Activated CD4-positive, alpha-beta T cell treated with anti-CD3 and anti-CD28 coated beads, Interleukin-2, amount 10 ng/mL, durations not matched to agents 24 days and 14 days (primary cell): ENCODE measurements around the gene NAT10. TPM values are rescaled to one million over a fixed set of nuclear protein-coding genes. Genes with fewer than 3 reads are reported as not detected.
"Not testable (repeated sequence)": the region's sequence is repeated elsewhere in the genome, so short reads cannot be mapped to it uniquely, and the experiment has no call there.

Source experiments
- DNase-seq: peaks from one replicate; pipeline ENCODE4 v3.0.0; 2022
- H3K27ac Mint-ChIP-seq: one replicate; pipeline ENCODE4 v1.8.0; 2022; ENCODE audit warnings: mild to moderate bottlenecking, mixed read lengths
- H3K27me3 Mint-ChIP-seq: one replicate; pipeline ENCODE4 v1.8.0; 2022; ENCODE audit warnings: mixed read lengths
- H3K36me3 Mint-ChIP-seq: one replicate; pipeline ENCODE4 v1.8.0; 2022; ENCODE audit warnings: low read depth, mild to moderate bottlenecking, mixed read lengths
- H3K4me1 Mint-ChIP-seq: one replicate; pipeline ENCODE4 v1.8.0; 2021; ENCODE audit warnings: mixed read lengths
- H3K4me3 Mint-ChIP-seq: one replicate; pipeline ENCODE4 v1.8.0; 2022; ENCODE audit warnings: mild to moderate bottlenecking, moderate library complexity, mixed read lengths
- H3K9me3 Mint-ChIP-seq: one replicate; pipeline ENCODE4 v1.8.0; 2021; ENCODE audit warnings: mixed read lengths
- intact Hi-C: fragments of 100-400 bp; cut with micrococcal nuclease; formaldehyde crosslinking; loops from one replicate; pipeline ENCODE4 v1.15.1; 2023
- total RNA-seq: library from RNA; stranded (reverse); gene quantifications from 2 replicates; pipeline ENCODE4 v1.2.3, GENCODE V29; 2022

Gene NAT10
- total RNA-seq, 1 donor from 2014 or later = 169 TPM

GRCh38 chr11:34080609-34081008 is 24.8 kb upstream of the NAT10 start:
- Mint-ChIP-seq H3K4me3 (no peak overlapping the region), H3K36me3 (peaks cover 72% of the 10 kb centered on the region), H3K27me3 (no peaks in the 10 kb centered on the region), H3K27ac (peak overlapping the region; percentile 65), H3K4me1 (peaks cover 12% of the 10 kb centered on the region), H3K9me3 (no peaks in the 10 kb centered on the region)
- intact Hi-C loops = no loop called here
- no peak for DNase-seq

DNA sequence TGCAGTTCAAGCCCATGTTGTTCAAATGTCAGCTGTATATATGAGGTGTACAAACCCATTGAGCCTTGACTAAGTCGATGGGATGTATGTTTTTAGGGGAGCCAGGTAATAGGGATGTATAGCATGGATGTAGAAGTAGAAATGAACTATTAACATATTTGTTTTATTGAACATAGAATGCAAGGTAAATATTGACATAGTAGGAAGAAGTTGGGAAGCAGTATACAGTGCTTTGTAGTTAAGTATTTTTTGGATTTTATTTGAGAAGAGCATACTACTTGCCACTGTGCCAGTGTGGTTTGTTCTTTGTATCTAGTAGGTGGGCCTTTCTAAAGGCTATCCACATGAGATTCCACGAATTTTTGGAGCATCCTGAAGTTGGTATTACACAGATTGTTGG is 20.8 kb upstream of the NAT10 start:
- H3K9me3 Mint-ChIP-seq = no peaks in the 10 kb centered on the region
- peaks cover 14% of the 10 kb centered on the region for H3K4me1 Mint-ChIP-seq
- no peak overlapping the region for H3K27ac Mint-ChIP-seq
- H3K36me3 Mint-ChIP-seq = peaks cover 69% of the 10 kb centered on the region
- no peak overlapping the region for H3K4me3 Mint-ChIP-seq
- H3K27me3 Mint-ChIP-seq = no peaks in the 10 kb centered on the region
- DNase-seq = no peak
- intact Hi-C loops = no loop called here

- peaks cover 12% of the 10 kb centered on the region for H3K4me1 Mint-ChIP-seq
- DNase-seq = no peak
- intact Hi-C loops = no loop called here
- H3K36me3 Mint-ChIP-seq = peaks cover 70% of the 10 kb centered on the region
- H3K27me3 Mint-ChIP-seq = no peaks in the 10 kb centered on the region
- no peak overlapping the region for H3K4me3 Mint-ChIP-seq
- H3K27ac Mint-ChIP-seq = no peak overlapping the region
- no peaks in the 10 kb centered on the region for H3K9me3 Mint-ChIP-seq
These were observed 18.7 kb upstream of the NAT10 start for GRCh38 chr11:34086554-34087283.

DNA sequence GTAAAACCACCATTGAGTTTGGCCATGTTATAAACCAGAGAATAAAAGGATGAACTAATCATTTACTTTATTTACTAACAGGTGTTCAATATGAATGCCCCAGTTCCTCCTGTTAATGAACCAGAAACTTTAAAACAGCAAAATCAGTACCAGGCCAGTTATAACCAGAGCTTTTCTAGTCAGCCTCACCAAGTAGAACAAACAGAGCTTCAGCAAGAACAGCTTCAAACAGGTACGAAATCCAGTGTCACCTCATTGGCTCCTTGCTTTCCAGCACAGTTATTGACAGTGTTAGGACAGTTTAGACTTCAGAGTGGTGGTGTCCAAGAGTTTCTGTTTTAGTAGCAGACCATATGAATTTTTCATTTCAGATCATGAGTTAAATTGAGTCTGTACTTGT is 13.6 kb upstream of the NAT10 start:
- H3K36me3 Mint-ChIP-seq = peaks cover 68% of the 10 kb centered on the region
- intact Hi-C loops = no loop called here
- H3K4me1 Mint-ChIP-seq = peaks cover 6% of the 10 kb centered on the region

DNA sequence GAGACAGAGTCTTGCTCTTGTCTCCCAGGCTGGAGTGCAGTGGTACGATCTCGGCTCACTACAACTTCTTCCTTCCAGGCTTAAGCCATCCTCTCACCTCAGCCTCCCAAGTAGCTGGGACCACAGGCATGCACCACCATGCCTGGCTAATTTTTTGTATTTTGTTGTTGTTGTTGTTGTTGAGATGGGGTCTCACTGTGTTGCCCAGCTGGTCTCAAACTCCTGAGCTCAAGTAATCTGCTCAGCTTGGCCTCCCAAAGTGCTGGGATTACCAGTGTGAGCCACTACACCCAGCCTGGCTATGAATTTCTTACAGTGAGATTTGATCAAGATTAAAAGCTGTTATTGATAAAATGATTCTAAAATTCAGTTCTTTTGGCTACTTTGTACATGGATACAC is 10.5 kb upstream of the NAT10 start:
- H3K27me3 Mint-ChIP-seq, H3K4me3 Mint-ChIP-seq, H3K4me1 Mint-ChIP-seq, H3K9me3 Mint-ChIP-seq, DNase-seq, intact Hi-C loops, H3K27ac Mint-ChIP-seq: not testable (repeated sequence)
- peaks cover 74% of the 10 kb centered on the region for H3K36me3 Mint-ChIP-seq

More for the DNA sequence above, 13.6 kb upstream of the NAT10 start:
- no peak for DNase-seq
- Mint-ChIP-seq H3K27ac (no peak overlapping the region), H3K9me3 (no peaks in the 10 kb centered on the region), H3K4me3 (no peak overlapping the region), H3K27me3 (no peaks in the 10 kb centered on the region)

- H3K36me3 Mint-ChIP-seq = peaks cover 54% of the 10 kb centered on the region
These were observed 6.6 kb upstream of the NAT10 start for GRCh38 chr11:34098813-34099212.

GRCh38 chr11:34104680-34105078 is 750 bp upstream of the NAT10 start:
- Mint-ChIP-seq H3K27me3 (peaks cover 3% of the 10 kb centered on the region), H3K36me3 (peaks cover 47% of the 10 kb centered on the region), H3K27ac (peak overlapping the region; percentile 90), H3K9me3 (no peaks in the 10 kb centered on the region), H3K4me1 (peaks cover 44% of the 10 kb centered on the region), H3K4me3 (peak overlapping the region; percentile 97)
- intact Hi-C loops = loop anchor here (1.0 kb wide), 5 partner anchors 51 to 812 kb away; partner anchors contain the start of genes APIP and PDHX
- no peak for DNase-seq

More at GRCh38 chr11:34098813-34099212, 6.6 kb upstream of the NAT10 start:
- Mint-ChIP-seq H3K27me3 (no peaks in the 10 kb centered on the region), H3K4me3 (no peak overlapping the region), H3K4me1 (peaks cover 3% of the 10 kb centered on the region), H3K27ac (peak overlapping the region; percentile 62), H3K9me3 (no peaks in the 10 kb centered on the region)
- intact Hi-C loops = no loop called here
- DNase-seq = no peak

GRCh38 chr11:34105957-34106504 is 602 bp downstream of the NAT10 start:
- intact Hi-C loops = loop anchor here (1.0 kb wide), 5 partner anchors 53 to 810 kb away; partner anchors contain the start of genes APIP and PDHX
- DNase-seq = no peak
- peaks cover 47% of the 10 kb centered on the region for H3K4me1 Mint-ChIP-seq
- peaks cover 3% of the 10 kb centered on the region for H3K27me3 Mint-ChIP-seq
- H3K9me3 Mint-ChIP-seq = no peaks in the 10 kb centered on the region
- H3K36me3 Mint-ChIP-seq = peaks cover 44% of the 10 kb centered on the region
- peak overlapping the region; percentile 97 for H3K4me3 Mint-ChIP-seq
- peak overlapping the region; percentile 90 for H3K27ac Mint-ChIP-seq

DNA sequence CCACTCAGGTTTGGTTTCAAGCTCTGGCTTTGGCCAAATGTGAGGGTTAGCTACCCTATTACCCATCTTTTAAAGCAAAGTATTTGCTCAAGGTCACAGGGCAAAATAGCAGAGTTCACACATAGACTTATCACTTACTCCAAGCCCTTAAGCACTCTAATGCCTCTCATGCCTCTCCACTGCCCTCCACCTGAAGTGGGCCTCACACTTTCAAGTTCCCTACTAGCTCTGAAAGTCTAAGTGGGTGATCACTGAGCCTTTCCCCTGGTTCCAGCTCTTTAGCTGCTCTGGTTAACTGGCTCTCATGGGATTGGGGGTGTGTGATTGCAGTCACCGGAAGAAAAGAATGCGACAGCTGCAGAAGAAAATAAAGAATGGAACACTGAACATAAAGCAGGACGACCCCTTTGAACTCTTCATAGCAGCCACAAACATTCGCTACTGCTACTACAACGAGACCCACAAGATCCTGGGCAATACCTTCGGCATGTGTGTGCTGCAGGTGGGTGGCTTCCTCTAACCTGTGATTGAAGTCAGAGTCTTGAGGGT is 6.4 kb downstream of the NAT10 start:
- Mint-ChIP-seq H3K4me3 (no peak overlapping the region), H3K27ac (no peak overlapping the region), H3K9me3 (no peaks in the 10 kb centered on the region), H3K4me1 (peaks cover 24% of the 10 kb centered on the region), H3K27me3 (no peaks in the 10 kb centered on the region), H3K36me3 (peaks cover 66% of the 10 kb centered on the region)
- intact Hi-C loops = no loop called here
- DNase-seq = no peak

GRCh38 chr11:34114014-34114413 is 8.6 kb downstream of the NAT10 start:
- intact Hi-C loops = no loop called here
- H3K4me1 Mint-ChIP-seq = peaks cover 11% of the 10 kb centered on the region
- H3K9me3 Mint-ChIP-seq = no peaks in the 10 kb centered on the region
- H3K36me3 Mint-ChIP-seq = peaks cover 70% of the 10 kb centered on the region
- DNase-seq = no peak
- H3K27me3 Mint-ChIP-seq = no peaks in the 10 kb centered on the region
- H3K27ac Mint-ChIP-seq = no peak overlapping the region
- H3K4me3 Mint-ChIP-seq = no peak overlapping the region

DNA sequence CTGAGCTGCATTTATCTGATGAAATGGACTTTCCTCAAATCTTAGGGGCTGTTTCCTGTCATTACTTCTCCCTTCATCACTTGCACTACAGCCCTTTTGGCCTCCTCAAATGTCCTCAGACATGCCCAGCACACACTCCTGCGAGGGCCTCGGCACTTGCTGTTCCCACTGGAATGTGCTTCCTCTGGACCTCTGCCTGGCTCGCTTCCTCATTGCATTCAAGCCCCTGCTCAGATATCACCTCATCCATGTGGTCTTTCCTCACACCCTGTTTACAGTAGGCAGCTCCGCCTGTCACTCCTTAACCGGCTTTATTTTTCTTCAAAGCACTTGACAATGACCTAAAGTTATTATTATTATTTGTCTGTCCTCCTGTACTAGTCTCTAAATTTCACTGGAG is 9.0 kb downstream of the NAT10 start:
- Mint-ChIP-seq H3K4me3 (no peak overlapping the region), H3K27ac (no peak overlapping the region), H3K36me3 (peaks cover 69% of the 10 kb centered on the region), H3K27me3 (no peaks in the 10 kb centered on the region), H3K9me3 (no peaks in the 10 kb centered on the region), H3K4me1 (peaks cover 8% of the 10 kb centered on the region)
- DNase-seq = no peak
- intact Hi-C loops = no loop called here

DNA sequence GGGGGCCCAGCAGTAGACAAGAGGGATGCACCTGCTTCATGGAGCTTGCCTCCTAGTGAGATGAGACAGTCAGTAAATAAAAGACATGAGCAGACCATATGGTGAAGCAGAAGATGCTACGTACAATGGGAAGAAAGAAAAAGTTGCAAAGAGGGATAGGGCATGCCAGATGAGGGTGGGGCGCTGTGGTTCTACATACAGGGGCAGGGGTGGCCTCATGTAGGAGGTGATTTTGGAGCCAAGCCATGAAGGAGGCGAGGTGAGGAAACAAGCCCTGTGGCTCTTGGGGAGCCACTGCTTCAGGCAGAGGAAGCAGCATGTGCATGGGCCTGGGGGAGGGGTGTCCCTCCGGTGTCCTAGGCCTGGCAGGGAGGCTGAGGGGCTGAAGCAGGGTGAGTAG is 15.2 kb downstream of the NAT10 start:
- no peak for DNase-seq
- Mint-ChIP-seq H3K4me1 (peaks cover 5% of the 10 kb centered on the region), H3K4me3 (no peak overlapping the region), H3K9me3 (no peaks in the 10 kb centered on the region), H3K27ac (no peak overlapping the region), H3K36me3 (peaks cover 72% of the 10 kb centered on the region), H3K27me3 (no peaks in the 10 kb centered on the region)
- intact Hi-C loops = no loop called here

- intact Hi-C loops = no loop called here
- no peaks in the 10 kb centered on the region for H3K27me3 Mint-ChIP-seq
- no peak for DNase-seq
- H3K27ac Mint-ChIP-seq = no peak overlapping the region
- H3K9me3 Mint-ChIP-seq = no peaks in the 10 kb centered on the region
- peaks cover 5% of the 10 kb centered on the region for H3K4me1 Mint-ChIP-seq
- peaks cover 71% of the 10 kb centered on the region for H3K36me3 Mint-ChIP-seq
- H3K4me3 Mint-ChIP-seq = no peak overlapping the region
These were observed 19.6 kb downstream of the NAT10 start for GRCh38 chr11:34124885-34125668.
